Prostate gland (tissue), 2 donors: Measurements from ENCODE around the gene ITPKB. TPM values are rescaled to one million over a fixed set of nuclear protein-coding genes. Genes with fewer than 3 reads are reported as not detected.

Experiments
- DNase-seq: peaks from one replicate; pipeline ENCODE4 v3.0.0-alpha.2; 2019; ENCODE audit warnings: low spot score
- H3K27ac ChIP-seq, 2 donors: fragments of 200-600 bp; sonication (generic); 2 replicates each; pipeline ENCODE4 v1.5.1; 2017 to 2019
- H3K27me3 ChIP-seq: fragments of 200-600 bp; sonication (generic); replicated peaks from 2 replicates; pipeline ENCODE4 v1.5.1; 2019; ENCODE audit not compliant: insufficient read depth
- H3K36me3 ChIP-seq, 2 donors: fragments of 200-600 bp; sonication (generic); 1 replicate in 1 of 2; 2 replicates in 1 of 2; pipeline versions ENCODE4 v1.5.1 to v1.8.1; 2017 to 2019
- H3K4me1 ChIP-seq: fragments of 200-600 bp; sonication (generic); replicated peaks from 2 replicates; pipeline ENCODE4 v1.5.1; 2019
- H3K4me3 ChIP-seq, 2 donors: fragments of 200-600 bp; sonication (generic); 2 replicates each; pipeline ENCODE4 v1.5.1; 2017 to 2019
- H3K9me3 ChIP-seq: fragments of 200-600 bp; sonication (generic); 2 replicates; pipeline ENCODE4 v1.5.1; 2017
- POLR2A ChIP-seq: fragments of 450-650 bp; IDR thresholded peaks from one replicate; pipeline ENCODE4 v1.6.1; 2016; ENCODE audit warnings: antibody characterized with exemption, mild to moderate bottlenecking
- POLR2AphosphoS5 ChIP-seq: sonication (generic); formaldehyde crosslinking; IDR thresholded peaks from one replicate; pipeline ENCODE4 v1.6.1; 2017; ENCODE audit warnings: antibody characterized with exemption
- WGBS: methylation state at CpG from one replicate; pipeline ENCODE4 v1.1.5; 2018; 5-methylcytosine and 5-hydroxymethylcytosine counted together
- intact Hi-C: fragments of 100-400 bp; cut with DNase I; formaldehyde crosslinking; loops from one replicate; pipeline ENCODE4 v1.14.2; 2022
- total RNA-seq, 2 donors: library from RNA; depleted of rRNA; stranded (reverse); fragments of >200 nt; gene quantifications; one replicate each; pipeline ENCODE4 v1.1.0, GENCODE V29; 2016
- TF ChIP-seq, protein P1 (sequence below), 4 experiments: fragments of 200-600 bp in 2 of 4; fragments of 450-650 bp in 2 of 4; sonication (generic) in 2 of 4; IDR thresholded peaks; 1 replicate in 3 of 4; 2 replicates in 1 of 4; pipeline ENCODE4 v1.5.1; 2016 to 2019; ENCODE audit warnings: antibody characterized with exemption in 4 of 4, mild to moderate bottlenecking in 2 of 4, moderate library complexity in 2 of 4

ITPKB gene
- total RNA-seq, 2 donors from 2014 or later: 47.5 to 49.2 TPM

DNA sequence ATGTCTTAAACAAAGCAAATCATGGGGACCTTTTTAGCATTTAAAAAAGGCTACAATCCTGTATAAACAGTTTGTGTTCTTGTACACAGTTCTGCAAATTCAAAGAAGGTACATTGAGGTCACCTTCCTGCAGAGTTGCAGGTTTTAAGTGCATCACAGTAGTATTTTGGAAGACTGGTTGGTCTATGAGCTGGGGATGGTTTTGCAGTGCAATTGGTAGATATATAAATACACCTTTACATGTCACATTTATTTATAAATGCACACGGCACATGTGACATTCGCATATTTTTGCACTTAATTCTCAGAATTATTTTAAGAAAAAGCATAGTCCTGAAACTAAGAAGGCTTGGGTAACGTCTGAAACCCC lies 599 bp upstream of the ITPKB start:
- no peak for DNase-seq
- peaks cover 15% of the 10 kb centered on the region for H3K4me1 ChIP-seq
- WGBS: 54% methylated on average over 3 of the region's 3 CpGs
- intact Hi-C loops: loop anchor here (2.0 to 5.0 kb wide), 4 partner anchors 37 to 107 kb away; no protein-coding TSS in a partner anchor
- H3K9me3 ChIP-seq: no peaks in the 10 kb centered on the region
- TF ChIP-seq POLR2AphosphoS5 (no peak), POLR2A (no peak)
- TF ChIP-seq, protein P1, sequence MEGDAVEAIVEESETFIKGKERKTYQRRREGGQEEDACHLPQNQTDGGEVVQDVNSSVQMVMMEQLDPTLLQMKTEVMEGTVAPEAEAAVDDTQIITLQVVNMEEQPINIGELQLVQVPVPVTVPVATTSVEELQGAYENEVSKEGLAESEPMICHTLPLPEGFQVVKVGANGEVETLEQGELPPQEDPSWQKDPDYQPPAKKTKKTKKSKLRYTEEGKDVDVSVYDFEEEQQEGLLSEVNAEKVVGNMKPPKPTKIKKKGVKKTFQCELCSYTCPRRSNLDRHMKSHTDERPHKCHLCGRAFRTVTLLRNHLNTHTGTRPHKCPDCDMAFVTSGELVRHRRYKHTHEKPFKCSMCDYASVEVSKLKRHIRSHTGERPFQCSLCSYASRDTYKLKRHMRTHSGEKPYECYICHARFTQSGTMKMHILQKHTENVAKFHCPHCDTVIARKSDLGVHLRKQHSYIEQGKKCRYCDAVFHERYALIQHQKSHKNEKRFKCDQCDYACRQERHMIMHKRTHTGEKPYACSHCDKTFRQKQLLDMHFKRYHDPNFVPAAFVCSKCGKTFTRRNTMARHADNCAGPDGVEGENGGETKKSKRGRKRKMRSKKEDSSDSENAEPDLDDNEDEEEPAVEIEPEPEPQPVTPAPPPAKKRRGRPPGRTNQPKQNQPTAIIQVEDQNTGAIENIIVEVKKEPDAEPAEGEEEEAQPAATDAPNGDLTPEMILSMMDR (IDR thresholded peaks at IDR 0.05): no peak
- H3K4me3 ChIP-seq: peak overlapping the region in 1 of 2 donors; percentile 88
- H3K27me3 ChIP-seq: no peaks in the 10 kb centered on the region
- peak overlapping the region; percentile 88 to 95 for H3K27ac ChIP-seq
- no peaks in the 10 kb centered on the region for H3K36me3 ChIP-seq

DNA sequence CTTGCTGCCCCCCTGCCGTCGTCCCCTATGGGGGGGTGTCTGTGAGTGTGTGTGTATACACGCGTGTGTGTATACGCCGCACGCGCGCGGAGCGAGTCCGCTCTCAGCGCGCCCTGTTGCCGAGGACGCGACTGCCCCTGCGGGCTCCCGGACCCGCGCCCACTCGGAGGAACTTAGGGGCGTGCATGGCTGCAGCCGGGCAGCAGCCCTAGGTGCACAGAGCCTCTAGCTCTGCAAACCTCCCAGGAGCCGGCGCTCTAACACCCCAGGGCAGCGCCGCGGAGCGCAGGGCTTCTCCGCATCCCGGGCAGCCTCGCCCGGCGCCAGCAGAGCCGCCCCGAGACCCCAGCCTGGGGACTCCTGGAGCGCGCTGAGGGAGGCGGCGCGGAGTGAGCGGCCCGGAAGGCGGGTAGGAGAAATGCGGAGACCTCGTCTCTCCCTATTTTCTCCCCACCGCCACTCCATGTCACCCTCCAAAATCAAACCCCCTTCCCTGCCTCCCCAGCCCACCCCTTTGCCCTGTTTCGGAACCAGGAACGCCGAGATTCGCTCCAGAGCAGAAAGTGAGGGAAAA lies 574 bp downstream of the ITPKB start:
- no peak for DNase-seq
- H3K36me3 ChIP-seq: no peaks in the 10 kb centered on the region
- peak overlapping the region; percentile 88 to 95 for H3K27ac ChIP-seq
- peaks cover 27% of the 10 kb centered on the region for H3K4me1 ChIP-seq
- intact Hi-C loops: loop anchor here (2.0 to 5.0 kb wide), 4 partner anchors 36 to 106 kb away; no protein-coding TSS in a partner anchor
- H3K9me3 ChIP-seq: no peaks in the 10 kb centered on the region
- under 1% methylated on average over 52 of the region's 52 CpGs for WGBS
- H3K27me3 ChIP-seq: no peaks in the 10 kb centered on the region
- H3K4me3 ChIP-seq: peak overlapping the region; percentile 83 to 88
- TF ChIP-seq POLR2A: no peak
- no peak for TF ChIP-seq POLR2AphosphoS5
- TF ChIP-seq, protein P1 (IDR thresholded peaks at IDR 0.05): no peak

DNA sequence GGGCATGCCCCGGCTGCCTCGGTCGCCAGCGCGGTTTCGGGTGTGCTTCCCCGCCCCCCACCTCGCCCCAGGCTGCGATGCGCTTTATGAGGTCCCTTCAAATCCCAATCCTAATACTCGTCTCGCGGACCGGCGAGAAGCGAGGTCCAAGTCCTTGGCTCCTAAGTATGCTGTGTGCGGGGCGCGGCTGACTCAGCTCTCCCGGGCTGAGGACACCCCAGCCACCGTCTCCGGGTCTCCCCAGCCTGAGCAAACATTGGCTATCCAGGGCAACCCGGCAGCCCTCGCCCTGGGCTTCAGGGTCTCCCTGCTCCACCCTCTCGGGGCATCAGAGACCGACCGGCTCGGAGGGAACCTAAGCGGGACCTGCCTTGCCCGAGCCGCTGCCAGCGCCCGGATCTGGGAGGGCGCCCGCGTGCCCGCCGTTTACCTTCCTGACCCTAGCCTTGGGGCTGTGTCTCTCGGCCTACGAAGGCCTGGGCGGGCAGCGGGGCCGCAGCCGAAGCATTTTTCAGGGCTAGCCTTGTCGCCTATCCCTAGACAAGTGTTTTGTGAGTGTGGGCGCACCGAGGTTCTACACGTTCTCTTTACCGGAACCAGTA lies 1.2 kb downstream of the ITPKB start:
- WGBS: under 1% methylated on average over 38 of the region's 49 CpGs
- H3K27me3 ChIP-seq: no peaks in the 10 kb centered on the region
- H3K27ac ChIP-seq: peak overlapping the region; percentile 88 to 95
- H3K4me1 ChIP-seq: peaks cover 31% of the 10 kb centered on the region
- TF ChIP-seq POLR2A (no peak), POLR2AphosphoS5 (no peak)
- TF ChIP-seq, protein P1 (IDR thresholded peaks at IDR 0.05): no peak
- no peaks in the 10 kb centered on the region for H3K36me3 ChIP-seq
- no peaks in the 10 kb centered on the region for H3K9me3 ChIP-seq
- DNase-seq: peak; percentile 37
- intact Hi-C loops: loop anchor here (2.0 to 5.0 kb wide), 5 partner anchors 29 to 106 kb away; no protein-coding TSS in a partner anchor
- H3K4me3 ChIP-seq: peak overlapping the region; percentile 83 to 88

DNA sequence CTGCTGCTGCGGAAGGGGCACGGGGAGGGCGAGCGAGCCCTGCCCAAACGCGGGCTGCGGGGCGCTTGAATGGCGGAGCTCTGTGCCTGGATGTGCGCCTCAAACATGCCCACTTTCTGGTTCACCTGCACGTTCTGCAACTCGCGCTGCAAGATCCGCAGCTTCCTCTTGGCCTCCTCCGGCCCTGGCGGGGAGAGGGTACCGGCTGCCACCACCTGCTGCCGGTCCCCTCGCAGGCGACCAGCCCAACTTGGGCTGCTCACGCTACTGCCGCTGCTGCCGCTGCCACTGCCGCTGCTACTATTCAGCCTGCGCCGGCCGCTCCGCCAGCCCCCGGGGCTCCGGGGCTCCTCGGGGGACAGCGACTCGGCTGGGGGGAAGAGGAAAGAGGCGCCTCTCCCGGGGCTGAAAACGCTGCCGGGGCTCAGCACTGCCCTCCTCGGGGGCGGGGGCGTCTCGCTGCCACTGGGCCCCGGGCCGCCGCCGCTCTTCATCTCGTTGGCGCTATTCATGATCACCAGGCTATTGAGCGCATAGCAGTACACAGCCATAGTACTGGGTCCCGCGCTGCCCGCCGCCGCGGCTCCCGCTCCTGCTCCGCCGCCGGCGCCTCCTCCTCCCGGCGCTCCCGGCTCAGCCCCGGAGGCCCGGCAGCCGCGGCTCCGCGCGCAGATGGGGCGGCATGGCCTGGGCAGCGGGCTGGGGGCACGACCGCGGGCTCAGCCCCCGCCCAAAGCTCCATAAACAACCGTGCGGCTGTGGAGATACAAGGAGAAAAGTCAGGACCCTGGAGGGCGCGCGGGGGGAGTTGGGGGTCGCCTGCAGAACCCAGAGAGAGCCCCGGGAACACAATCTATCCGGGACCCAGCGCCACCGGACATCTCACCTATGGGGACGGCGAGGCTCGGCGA lies 1.9 kb downstream of the ITPKB start:
- Histone ChIP-seq H3K4me1 (peaks cover 31% of the 10 kb centered on the region), H3K27ac (peak overlapping the region; percentile 88 to 95), H3K9me3 (no peaks in the 10 kb centered on the region), H3K4me3 (peak overlapping the region; percentile 83 to 88), H3K36me3 (no peaks in the 10 kb centered on the region), H3K27me3 (no peaks in the 10 kb centered on the region)
- 7% methylated on average over 56 of the region's 89 CpGs for WGBS
- intact Hi-C loops: loop anchor here (2.0 to 5.0 kb wide), 4 partner anchors 28 to 105 kb away; no protein-coding TSS in a partner anchor
- DNase-seq: peak; percentile 40
- TF ChIP-seq POLR2AphosphoS5: no peak
- peak; percentile 34 for TF ChIP-seq POLR2A
- TF ChIP-seq, protein P1 (IDR thresholded peaks at IDR 0.05): peak in 1 of 4 experiments; percentile 24
